Skeletal muscle satellite cell (primary cell): ENCODE data around the gene LRRN4CL.
"Not testable (repeated sequence)": the region's sequence is repeated elsewhere in the genome, so short reads cannot be mapped to it uniquely, and the experiment has no call there.

Source experiments
- H3K27me3 ChIP-seq: 2 replicates; pipeline ENCODE4 v1.7.0; 2013; ENCODE audit warnings: low read length; ENCODE audit not compliant: control insufficient read depth, insufficient read depth
- H3K36me3 ChIP-seq: 2 replicates; pipeline ENCODE4 v1.7.0; 2013; ENCODE audit warnings: mild to moderate bottlenecking, control low read depth, low read length; ENCODE audit not compliant: insufficient read depth
- H3K4me1 ChIP-seq: 2 replicates; pipeline ENCODE4 v1.7.0; 2013; ENCODE audit warnings: low read length; ENCODE audit not compliant: control insufficient read depth, insufficient read depth
- H3K4me2 ChIP-seq: 2 replicates; pipeline ENCODE4 v1.7.0; 2013; ENCODE audit warnings: mild to moderate bottlenecking, low read length
- H3K4me3 ChIP-seq: 2 replicates; pipeline ENCODE4 v1.7.0; 2013; ENCODE audit warnings: low read length
- H3K9ac ChIP-seq: 2 replicates; pipeline ENCODE4 v1.7.0; 2013; ENCODE audit warnings: mild to moderate bottlenecking, low read depth, low read length, moderate library complexity
- H3K9me3 ChIP-seq: replicated peaks from 2 replicates; pipeline ENCODE4 v1.7.0; 2013; ENCODE audit warnings: mild to moderate bottlenecking, control low read depth, low read length

Gene LRRN4CL

GRCh38 chr11:62650283-62650682 is 39.0 kb downstream of the LRRN4CL start:
- peaks cover 18% of the 10 kb centered on the region for H3K36me3 ChIP-seq
- not testable (repeated sequence) for H3K4me3 ChIP-seq, H3K9ac ChIP-seq, H3K9me3 ChIP-seq, H3K27me3 ChIP-seq, H3K4me2 ChIP-seq
- peaks cover 31% of the 10 kb centered on the region for H3K4me1 ChIP-seq

GRCh38 chr11:62649486-62649885 is 39.8 kb downstream of the LRRN4CL start:
- Histone ChIP-seq H3K4me3 (no peak overlapping the region), H3K4me1 (peaks cover 38% of the 10 kb centered on the region), H3K27me3 (no peaks in the 10 kb centered on the region), H3K9ac (no peak overlapping the region), H3K36me3 (peaks cover 20% of the 10 kb centered on the region), H3K9me3 (no peaks in the 10 kb centered on the region), H3K4me2 (no peak overlapping the region)

GRCh38 chr11:62648967-62649364 is 40.4 kb downstream of the LRRN4CL start:
- Histone ChIP-seq H3K9ac (no peak overlapping the region), H3K4me1 (peaks cover 38% of the 10 kb centered on the region), H3K9me3 (no peaks in the 10 kb centered on the region), H3K27me3 (no peaks in the 10 kb centered on the region), H3K4me2 (no peak overlapping the region), H3K36me3 (peaks cover 25% of the 10 kb centered on the region), H3K4me3 (no peak overlapping the region)

- H3K36me3 ChIP-seq, result peaks cover 28% of the 10 kb centered on the region
- H3K4me3 ChIP-seq, result no peak overlapping the region
- H3K4me2 ChIP-seq, result no peak overlapping the region
- no peaks in the 10 kb centered on the region for H3K27me3 ChIP-seq
- H3K9me3 ChIP-seq, result no peaks in the 10 kb centered on the region
- H3K9ac ChIP-seq, result no peak overlapping the region
- H3K4me1 ChIP-seq, result peaks cover 36% of the 10 kb centered on the region
These were observed 41.0 kb downstream of the LRRN4CL start for GRCh38 chr11:62648185-62648966.

GRCh38 chr11:62647609-62648005 is 41.7 kb downstream of the LRRN4CL start:
- H3K9ac ChIP-seq, result no peak overlapping the region
- no peaks in the 10 kb centered on the region for H3K9me3 ChIP-seq
- no peak overlapping the region for H3K4me3 ChIP-seq
- H3K27me3 ChIP-seq, result no peaks in the 10 kb centered on the region
- peaks cover 36% of the 10 kb centered on the region for H3K4me1 ChIP-seq
- H3K4me2 ChIP-seq, result peak overlapping the region; percentile 68
- peaks cover 33% of the 10 kb centered on the region for H3K36me3 ChIP-seq

GRCh38 chr11:62646825-62647608 is 42.3 kb downstream of the LRRN4CL start:
- H3K4me3 ChIP-seq, result peak overlapping the region; percentile 36
- H3K27me3 ChIP-seq, result no peaks in the 10 kb centered on the region
- H3K9ac ChIP-seq, result peak overlapping the region; percentile 27
- peaks cover 32% of the 10 kb centered on the region for H3K4me1 ChIP-seq
- H3K36me3 ChIP-seq, result peaks cover 34% of the 10 kb centered on the region
- H3K4me2 ChIP-seq, result peak overlapping the region; percentile 68
- no peaks in the 10 kb centered on the region for H3K9me3 ChIP-seq

GRCh38 chr11:62645946-62646824 is 43.1 kb downstream of the LRRN4CL start, which contains the start of gene GANAB:
GANAB (minus strand) TSS chr11:62646613; CDS start chr11:62646599, 14 bp downstream.
- Histone ChIP-seq H3K4me3 (peak within 1 kb of the TSS; percentile 96), H3K4me2 (peak within 1 kb of the TSS; percentile 85), H3K27me3 (no peaks in the 10 kb centered on the region), H3K36me3 (peaks cover 34% of the 10 kb centered on the region), H3K9ac (peak within 1 kb of the TSS; percentile 100), H3K9me3 (no peaks in the 10 kb centered on the region), H3K4me1 (peaks cover 26% of the 10 kb centered on the region)

- H3K9ac ChIP-seq, result peak overlapping the region; percentile 100
- H3K4me2 ChIP-seq, result peak overlapping the region; percentile 85
- peaks cover 34% of the 10 kb centered on the region for H3K36me3 ChIP-seq
- peaks cover 26% of the 10 kb centered on the region for H3K4me1 ChIP-seq
- no peaks in the 10 kb centered on the region for H3K9me3 ChIP-seq
- peak overlapping the region; percentile 96 for H3K4me3 ChIP-seq
- no peaks in the 10 kb centered on the region for H3K27me3 ChIP-seq
These were observed 43.7 kb downstream of the LRRN4CL start for GRCh38 chr11:62645671-62645945.

- no peak overlapping the region for H3K4me2 ChIP-seq
- H3K27me3 ChIP-seq, result no peaks in the 10 kb centered on the region
- H3K4me1 ChIP-seq, result peaks cover 26% of the 10 kb centered on the region
- no peak overlapping the region for H3K4me3 ChIP-seq
- peaks cover 34% of the 10 kb centered on the region for H3K36me3 ChIP-seq
- H3K9ac ChIP-seq, result no peak overlapping the region
- no peaks in the 10 kb centered on the region for H3K9me3 ChIP-seq
These were observed 45.1 kb downstream of the LRRN4CL start for GRCh38 chr11:62644220-62644619.
